ENCODE results near the gene ZNFX1. TPM values are rescaled to one million over a fixed set of nuclear protein-coding genes. Genes with fewer than 3 reads are reported as not detected.

The ZNFX1 gene
- total RNA-seq, 2 donors from 2014 or later: 28.5 to 29.8 TPM

- DNase-seq: no peak
- intact Hi-C loops (cut with DNase I, micrococcal nuclease): no loop called here
- no peak for ATAC-seq
Observed at GRCh38 chr20:49267327-49267726, 10.5 kb downstream of the ZNFX1 start.

DNA sequence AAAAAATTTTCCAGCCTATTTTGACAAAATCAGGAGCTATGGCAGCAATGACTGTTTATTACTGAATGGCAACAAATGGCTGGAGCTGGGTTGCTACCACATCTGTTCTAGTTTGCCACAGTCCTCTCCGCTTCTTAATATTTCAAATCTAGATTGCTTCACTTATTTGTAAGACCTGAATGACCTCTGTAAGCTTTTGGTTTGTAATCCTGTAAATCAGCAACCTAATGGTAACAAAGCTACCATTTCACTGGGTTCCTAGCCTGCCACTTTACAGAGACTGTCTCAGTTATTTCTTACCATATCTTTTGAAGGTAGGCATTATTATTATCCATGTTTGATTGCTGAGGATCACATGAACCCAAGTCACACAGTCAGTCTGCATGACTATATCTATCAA lies 15.4 kb downstream of the ZNFX1 start:
- intact Hi-C loops (cut with DNase I, micrococcal nuclease): no loop called here
- ATAC-seq (no peak), DNase-seq (no peak)

GRCh38 chr20:49261173-49261572 lies 16.7 kb downstream of the ZNFX1 start:
- intact Hi-C loops (cut with DNase I, micrococcal nuclease): no loop called here
- ATAC-seq: no peak
- DNase-seq: no peak

DNA sequence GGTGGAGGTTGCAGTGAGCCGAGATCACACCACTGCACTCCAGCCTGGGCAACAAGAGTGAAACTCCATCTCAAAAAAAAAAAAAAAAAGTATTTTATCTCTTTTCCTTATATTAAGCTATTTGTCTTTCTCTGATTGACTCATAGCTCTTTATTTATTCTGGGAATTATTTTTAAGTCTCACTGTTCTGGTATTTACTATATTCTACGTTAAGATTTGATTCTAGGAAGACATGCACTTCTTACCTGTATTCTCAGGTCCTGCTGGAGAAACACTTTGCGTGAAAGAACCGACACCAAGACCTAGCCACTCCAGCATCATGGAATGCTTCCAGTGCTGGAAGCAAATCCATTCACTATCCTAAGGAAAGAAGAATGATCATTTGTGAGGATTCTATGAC lies 17.6 kb downstream of the ZNFX1 start:
- intact Hi-C loops (cut with DNase I, micrococcal nuclease): no loop called here
- no peak for DNase-seq
- ATAC-seq: no peak

GRCh38 chr20:49259799-49260198 lies 18.1 kb downstream of the ZNFX1 start:
- ATAC-seq (no peak), DNase-seq (no peak)
- intact Hi-C loops (cut with DNase I, micrococcal nuclease): no loop called here

GRCh38 chr20:49259284-49259683 lies 18.6 kb downstream of the ZNFX1 start:
- intact Hi-C loops (cut with DNase I, micrococcal nuclease): no loop called here
- DNase-seq: no peak
- no peak for ATAC-seq

DNA sequence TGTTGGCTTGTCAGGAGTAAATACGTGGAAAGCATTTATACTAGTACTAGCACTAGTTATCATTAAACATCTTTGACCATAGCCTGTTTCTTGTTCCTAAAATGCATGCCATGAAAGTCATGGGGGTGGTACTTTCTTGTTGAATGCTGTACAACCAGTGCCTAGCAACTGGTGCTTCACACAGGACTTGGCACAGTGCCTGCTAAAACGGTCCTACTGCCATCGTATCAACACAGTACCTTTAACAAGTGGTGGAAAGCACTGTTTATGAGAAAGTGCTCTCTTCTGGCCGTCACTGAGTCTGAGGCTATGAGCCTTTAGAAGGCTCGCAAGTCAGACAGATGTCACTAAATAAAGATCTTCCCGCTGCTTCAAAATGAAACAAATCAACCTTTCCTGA lies 21.6 kb downstream of the ZNFX1 start:
- no peak for DNase-seq
- intact Hi-C loops (cut with DNase I, micrococcal nuclease): no loop called here
- ATAC-seq: no peak

GRCh38 chr20:49252556-49253350 lies 25.1 kb downstream of the ZNFX1 start:
- DNase-seq (no peak), ATAC-seq (no peak)
- intact Hi-C loops (cut with DNase I, micrococcal nuclease): no loop called here

DNA sequence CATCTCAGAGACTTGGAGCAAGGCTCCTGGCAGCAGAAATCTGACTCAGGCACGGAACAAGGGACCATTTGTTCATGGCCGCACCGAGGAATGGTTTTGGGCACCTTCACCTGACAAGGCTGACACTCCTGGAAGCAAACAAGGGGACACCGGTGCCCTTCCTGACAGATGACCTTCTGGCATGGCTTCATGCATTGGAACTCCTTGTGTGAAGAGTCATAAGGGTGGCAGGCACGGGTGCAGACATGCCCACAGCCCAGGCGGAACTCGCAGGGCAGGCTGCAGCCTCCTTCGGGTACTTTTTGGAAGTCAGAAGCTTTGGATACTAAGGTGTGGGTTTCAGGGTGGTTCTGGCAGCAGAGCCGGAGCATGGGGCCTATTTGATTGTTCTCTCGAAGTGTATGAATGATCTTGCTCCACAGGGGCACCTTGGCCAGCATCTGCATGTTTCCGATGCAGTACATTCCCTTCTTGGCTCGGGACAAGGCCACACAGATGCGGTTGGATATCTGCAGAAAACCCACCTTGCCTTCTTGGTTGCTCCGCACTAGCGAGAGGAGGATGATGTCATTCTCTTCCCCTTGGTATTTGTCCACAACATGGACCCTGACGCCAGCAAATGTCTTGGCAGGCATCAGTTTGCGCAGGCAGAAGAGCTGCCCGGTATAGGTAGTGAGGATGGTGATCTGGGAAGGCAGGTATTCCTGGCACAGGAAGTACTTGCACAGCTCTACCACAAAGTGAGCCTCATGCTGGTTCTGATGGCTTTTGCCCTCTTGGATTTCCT lies 28.8 kb downstream of the ZNFX1 start:
- no peak for ATAC-seq
- no peak for DNase-seq
- intact Hi-C loops (cut with DNase I, micrococcal nuclease): no loop called here

GRCh38 chr20:49248301-49248700 lies 29.6 kb downstream of the ZNFX1 start:
- no peak for ATAC-seq
- no peak for DNase-seq
- intact Hi-C loops (cut with DNase I, micrococcal nuclease): no loop called here

DNA sequence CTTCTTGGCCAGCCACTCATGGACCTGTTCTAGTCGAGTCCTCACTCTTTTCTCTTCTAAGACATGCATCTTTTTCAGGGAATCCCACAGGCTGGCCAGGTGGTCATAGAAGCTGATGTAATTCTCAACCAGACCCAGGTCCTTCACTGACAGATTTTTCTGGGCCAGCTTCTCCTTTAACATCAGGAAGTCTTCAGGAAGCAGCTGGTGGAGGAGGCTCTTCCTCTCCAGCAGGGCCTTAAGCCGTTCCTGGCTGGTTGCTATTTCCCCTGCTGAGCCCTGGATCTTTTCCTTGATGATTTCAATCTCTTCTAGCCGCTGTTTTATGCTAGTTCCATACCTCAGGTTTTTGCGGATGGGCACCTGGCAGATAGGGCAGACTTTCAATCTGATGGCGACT lies 30.1 kb downstream of the ZNFX1 start:
- no peak for DNase-seq
- no peak for ATAC-seq
- intact Hi-C loops (cut with DNase I, micrococcal nuclease): no loop called here

DNA sequence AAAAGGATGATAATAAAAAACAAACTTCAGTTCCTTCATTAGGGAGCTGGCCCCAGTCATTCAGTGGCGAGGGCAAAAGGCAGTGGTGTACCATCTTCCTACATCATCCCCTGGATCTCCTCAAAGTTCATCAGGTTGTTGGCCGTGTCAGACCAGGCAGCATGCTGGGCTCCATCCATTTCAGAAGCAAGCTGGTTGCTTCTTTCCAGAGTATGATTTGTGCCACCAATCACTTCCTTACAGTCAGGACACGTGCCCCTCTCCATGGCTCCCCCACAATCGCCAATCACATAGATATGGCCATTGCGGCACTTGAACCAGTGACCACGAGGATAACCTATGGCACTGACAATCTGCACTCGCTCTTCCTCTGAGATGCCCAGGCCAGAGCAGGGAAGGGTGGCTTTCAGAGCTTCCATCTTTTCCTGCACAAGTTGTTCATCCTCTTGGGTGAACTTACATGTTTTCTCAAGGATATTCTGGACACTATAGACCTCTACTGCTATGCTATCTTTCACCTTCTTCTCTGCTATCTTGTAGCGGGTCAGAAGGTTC lies 30.6 kb downstream of the ZNFX1 start:
- no peak for DNase-seq
- ATAC-seq: no peak
- intact Hi-C loops (cut with DNase I, micrococcal nuclease): no loop called here

GRCh38 chr20:49245921-49246740 lies 31.7 kb downstream of the ZNFX1 start:
- intact Hi-C loops (cut with DNase I, micrococcal nuclease): no loop called here
- no peak for DNase-seq
- peak; percentile 77 for ATAC-seq

DNA sequence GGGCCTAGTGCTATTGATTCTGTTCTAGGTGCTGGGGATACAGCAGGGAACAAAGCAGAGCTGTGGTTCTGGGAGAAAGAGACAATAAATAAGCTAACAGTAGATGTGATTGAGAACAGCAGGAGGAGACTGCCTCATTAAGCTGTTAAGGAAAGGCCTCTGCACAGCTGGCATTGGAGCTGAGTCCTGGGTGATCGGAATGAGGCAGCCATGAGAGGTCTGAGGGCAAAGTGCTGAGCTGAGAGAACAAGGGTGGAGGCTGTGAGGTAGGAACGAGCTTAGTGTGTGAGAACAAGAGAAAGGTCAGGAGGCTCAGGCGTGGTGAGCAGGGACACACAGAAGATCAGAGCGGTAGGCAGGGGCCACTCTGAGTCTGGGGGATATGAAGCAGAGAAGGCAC lies 40.3 kb downstream of the ZNFX1 start:
- ATAC-seq (peak; percentile 77), DNase-seq (no peak)
- intact Hi-C loops (cut with DNase I, micrococcal nuclease): no loop called here

- ATAC-seq (no peak), DNase-seq (no peak)
- intact Hi-C loops (cut with DNase I, micrococcal nuclease): no loop called here
Observed at GRCh38 chr20:49236301-49236700, 41.6 kb downstream of the ZNFX1 start.

GRCh38 chr20:49234831-49235230 lies 43.0 kb downstream of the ZNFX1 start:
- intact Hi-C loops (cut with DNase I, micrococcal nuclease): no loop called here
- DNase-seq (no peak), ATAC-seq (no peak)

- DNase-seq (no peak), ATAC-seq (no peak)
- intact Hi-C loops (cut with DNase I, micrococcal nuclease): no loop called here
Observed at GRCh38 chr20:49233226-49233625, 44.6 kb downstream of the ZNFX1 start.

DNA sequence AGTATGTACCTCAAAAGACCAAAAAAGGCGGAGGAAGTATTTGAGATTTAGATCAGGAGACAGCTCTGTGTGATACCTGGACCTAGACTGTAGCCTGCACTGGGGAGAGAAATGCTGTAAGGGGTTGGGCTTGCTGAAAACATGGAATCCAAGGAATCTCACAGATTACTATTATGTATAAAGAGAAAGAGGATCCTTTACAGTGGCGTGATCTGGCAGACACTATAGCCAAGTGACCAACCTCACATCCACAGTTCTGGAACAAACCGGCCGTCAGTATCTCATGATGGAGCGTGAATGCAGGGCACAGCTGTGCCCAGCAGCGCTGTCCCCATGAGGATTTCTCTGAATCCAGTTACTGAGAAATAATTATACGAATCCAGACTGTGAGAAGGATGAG lies 46.4 kb downstream of the ZNFX1 start:
- ATAC-seq (no peak), DNase-seq (no peak)
- intact Hi-C loops (cut with DNase I, micrococcal nuclease): no loop called here

- intact Hi-C loops (cut with DNase I, micrococcal nuclease): no loop called here
- DNase-seq (peak in 1 of 2 donors; percentile 35), ATAC-seq (peak; percentile 19)
Observed at GRCh38 chr20:49230561-49231133, 47.2 kb downstream of the ZNFX1 start.

Data from left colon (tissue), 2 donors.